Testis (tissue), 3 donors: ENCODE data around the gene DNER. TPM values are rescaled to one million over a fixed set of nuclear protein-coding genes. Genes with fewer than 3 reads are reported as not detected.

ENCODE experiments used
- DNase-seq: peaks from one replicate; pipeline ENCODE4 v3.0.0-alpha.2; 2019
- H3K27ac ChIP-seq, 2 donors: fragments of 200-600 bp; sonication (generic); one replicate each; pipeline ENCODE4 v1.5.1; 2019
- H3K27me3 ChIP-seq: fragments of 200-600 bp; sonication (generic); one replicate; pipeline ENCODE4 v1.5.1; 2019
- H3K36me3 ChIP-seq: fragments of 200-600 bp; sonication (generic); one replicate; pipeline ENCODE4 v1.5.1; 2017; ENCODE audit warnings: low read depth; ENCODE audit errors: missing control alignments
- H3K4me1 ChIP-seq: fragments of 200-600 bp; sonication (generic); one replicate; pipeline ENCODE4 v1.5.1; 2019
- H3K4me3 ChIP-seq, 2 donors: fragments of 200-600 bp; sonication (generic); one replicate each; pipeline ENCODE4 v1.5.1; 2017 to 2019
- H3K9me3 ChIP-seq: fragments of 200-600 bp; sonication (generic); one replicate; pipeline ENCODE4 v1.5.1; 2017
- CTCF ChIP-seq, 3 experiments: fragments of 450-650 bp in 2 of 3; fragments of 200-600 bp in 1 of 3; sonication (generic) in 1 of 3; IDR thresholded peaks; one replicate each; pipeline ENCODE4 v1.5.1; 2016 to 2019; ENCODE audit warnings: antibody characterized with exemption in 3 of 3, mild to moderate bottlenecking in 2 of 3, moderate library complexity in 1 of 3
- POLR2A ChIP-seq: fragments of 450-650 bp; IDR thresholded peaks from one replicate; pipeline ENCODE4 v1.6.1; 2017; ENCODE audit warnings: antibody characterized with exemption, mild to moderate bottlenecking, moderate library complexity
- WGBS, 2 donors: methylation state at CpG; one replicate each; pipeline ENCODE4 v1.1.5; 2018; 5-methylcytosine and 5-hydroxymethylcytosine counted together
- intact Hi-C: fragments of 100-400 bp; cut with DNase I; formaldehyde crosslinking; loops from one replicate; pipeline ENCODE4 v1.15.1; 2023; ENCODE audit warnings: low total_unique reads
- polyA plus RNA-seq: library from polyadenylated mRNA; stranded (reverse); fragments of 350-450 nt; fragmentation: Illumina TruSeq; extraction: RNeasy Lipid Tissue Mini Kit (QIAGEN cat#74804); gene quantifications from one replicate; pipeline ENCODE4 v1.2.3, GENCODE V29; 2014; ENCODE audit warnings: low read depth, low replicate concordance; ENCODE audit not compliant: insufficient read depth
- total RNA-seq, 2 donors: library from RNA; depleted of rRNA; stranded (reverse); fragments of >200 nt; gene quantifications; one replicate each; pipeline ENCODE4 v1.2.3, GENCODE V29; 2016

Gene DNER
- total and polyA plus RNA-seq, 3 donors from 2014 or later: 2.0 to 4.8 (median 2.9) TPM

DNA sequence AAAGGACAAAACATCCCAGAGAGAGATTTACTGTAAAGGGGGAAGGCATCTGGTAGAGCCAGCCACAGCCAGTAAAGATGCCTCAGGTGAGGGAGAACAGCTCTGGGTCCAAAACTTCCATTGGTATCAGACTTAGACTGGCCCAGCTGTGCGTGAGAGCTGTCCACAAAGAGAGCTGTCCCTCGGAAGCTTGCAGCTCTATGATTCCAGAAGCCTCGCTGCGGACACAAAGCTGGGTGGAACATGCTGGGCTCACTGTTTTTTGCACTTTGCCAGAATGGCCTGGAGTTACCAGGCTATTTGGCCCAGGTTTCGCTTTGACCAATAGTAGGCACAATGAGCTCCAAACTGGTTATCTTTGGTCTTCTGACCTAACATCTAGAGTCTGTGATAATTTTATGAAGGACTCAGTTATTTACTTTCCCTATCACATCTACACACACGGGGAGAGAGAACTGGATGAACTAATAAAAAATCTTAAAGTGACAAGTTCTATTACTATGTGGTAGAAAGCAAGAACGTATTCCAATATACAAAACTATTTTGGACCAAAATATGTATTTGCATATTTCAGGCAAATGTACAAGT lies 101.9 kb downstream of the DNER start:
- peak; percentile 35 for DNase-seq

GRCh38 chr2:229611360-229611759 lies 103.0 kb downstream of the DNER start:
- no peak for TF ChIP-seq CTCF (IDR thresholded peaks at IDR 0.05)
- TF ChIP-seq POLR2A: no peak
- intact Hi-C loops: no loop called here
- no peaks in the 10 kb centered on the region for H3K27me3 ChIP-seq
- H3K4me1 ChIP-seq: no peaks in the 10 kb centered on the region
- H3K27ac ChIP-seq: no peak overlapping the region
- DNase-seq: no peak
- no peaks in the 10 kb centered on the region for H3K36me3 ChIP-seq
- WGBS, 2 donors: 76 to 78% methylated on average over 2 of the region's 2 CpGs
- H3K9me3 ChIP-seq: no peaks in the 10 kb centered on the region
- H3K4me3 ChIP-seq: no peak overlapping the region

More for the DNA sequence above, 101.9 kb downstream of the DNER start:
- 28 to 35% methylated on average over 7 of the region's 7 CpGs for WGBS, 2 donors
- no peak overlapping the region for H3K4me3 ChIP-seq
- H3K27ac ChIP-seq: no peak overlapping the region
- H3K36me3 ChIP-seq: no peaks in the 10 kb centered on the region
- H3K4me1 ChIP-seq: no peaks in the 10 kb centered on the region
- no peaks in the 10 kb centered on the region for H3K9me3 ChIP-seq
- TF ChIP-seq POLR2A (no peak), CTCF (IDR thresholded peaks at IDR 0.05) (no peak)
- intact Hi-C loops: no loop called here
- H3K27me3 ChIP-seq: no peaks in the 10 kb centered on the region

- intact Hi-C loops: no loop called here
- 60 to 66% methylated on average over 2 of the region's 2 CpGs for WGBS, 2 donors
- Histone ChIP-seq H3K9me3 (no peaks in the 10 kb centered on the region), H3K4me3 (no peak overlapping the region), H3K27ac (no peak overlapping the region), H3K4me1 (no peaks in the 10 kb centered on the region), H3K36me3 (no peaks in the 10 kb centered on the region), H3K27me3 (no peaks in the 10 kb centered on the region)
- DNase-seq: no peak
- no peak for TF ChIP-seq CTCF (IDR thresholded peaks at IDR 0.05)
Measured at GRCh38 chr2:229610872-229611271, 103.5 kb downstream of the DNER start.

GRCh38 chr2:229610333-229610732 lies 104.0 kb downstream of the DNER start:
- no peak for DNase-seq

More at GRCh38 chr2:229610333-229610732, 104.0 kb downstream of the DNER start:
- intact Hi-C loops: no loop called here
- 91% methylated on average over 12 of the region's 12 CpGs for WGBS, 2 donors
- H3K27ac ChIP-seq: no peak overlapping the region
- H3K9me3 ChIP-seq: no peaks in the 10 kb centered on the region
- no peaks in the 10 kb centered on the region for H3K36me3 ChIP-seq
- H3K4me1 ChIP-seq: no peaks in the 10 kb centered on the region
- no peaks in the 10 kb centered on the region for H3K27me3 ChIP-seq
- H3K4me3 ChIP-seq: no peak overlapping the region
- TF ChIP-seq POLR2A (no peak), CTCF (IDR thresholded peaks at IDR 0.05) (no peak)
